ENCODE measurements around the gene KMT2C. TPM values are rescaled to one million over a fixed set of nuclear protein-coding genes. Genes with fewer than 3 reads are reported as not detected.

KMT2C gene
- total and polyA plus RNA-seq, 9 donors = 14.0 to 109 (median 74.0) TPM

GRCh38 chr7:152330827-152331226 is 105.0 kb downstream of the KMT2C start:
- DNase-seq = no peak
- Histone ChIP-seq H3K9me3 (no peaks in the 10 kb centered on the region), H3K27me3 (no peaks in the 10 kb centered on the region), H3K36me3 (no peaks in the 10 kb centered on the region), H3K4me1 (ENCODE audit: insufficient read depth) (peaks cover 2% of the 10 kb centered on the region), H3K4me3 (no peak overlapping the region), H3K27ac (no peak overlapping the region)
- WGBS, 3 donors = 96 to 99% (median 96%) methylated on average over 2 of the region's 2 CpGs
- TF ChIP-seq POLR2A (IDR thresholded peaks at IDR 0.05) = no peak
- TF ChIP-seq CTCF (IDR thresholded peaks at IDR 0.05) = no peak
- no peak for TF ChIP-seq EP300 (IDR thresholded peaks at IDR 0.05)
- intact Hi-C loops (cut with DNase I) = no loop called here

GRCh38 chr7:152329469-152329868 is 106.3 kb downstream of the KMT2C start:
- no peaks in the 10 kb centered on the region for H3K27me3 ChIP-seq
- H3K36me3 ChIP-seq = no peaks in the 10 kb centered on the region
- no peak overlapping the region for H3K27ac ChIP-seq
- no peaks in the 10 kb centered on the region for H3K9me3 ChIP-seq
- TF ChIP-seq CTCF (IDR thresholded peaks at IDR 0.05) (no peak), POLR2A (IDR thresholded peaks at IDR 0.05) (no peak), EP300 (IDR thresholded peaks at IDR 0.05) (no peak)
- 90 to 95% (median 93%) methylated on average over 2 of the region's 2 CpGs for WGBS, 3 donors
- intact Hi-C loops (cut with DNase I) = no loop called here
- peaks cover 2% of the 10 kb centered on the region for H3K4me1 ChIP-seq (ENCODE audit: insufficient read depth)
- no peak overlapping the region for H3K4me3 ChIP-seq
- no peak for DNase-seq

- TF ChIP-seq CTCF (IDR thresholded peaks at IDR 0.05) = no peak
- no peak for TF ChIP-seq EP300 (IDR thresholded peaks at IDR 0.05)
- TF ChIP-seq POLR2A (IDR thresholded peaks at IDR 0.05) = no peak
- Histone ChIP-seq H3K36me3 (no peaks in the 10 kb centered on the region), H3K27me3 (no peaks in the 10 kb centered on the region), H3K9me3 (no peaks in the 10 kb centered on the region), H3K4me3 (no peak overlapping the region), H3K4me1 (ENCODE audit: insufficient read depth) (peaks cover 2% of the 10 kb centered on the region), H3K27ac (no peak overlapping the region)
- intact Hi-C loops (cut with DNase I) = no loop called here
- 43 to 56% (median 54%) methylated on average over 1 of the region's 1 CpG for whole genome bisulfite sequencing, 3 donors
- DNase-seq = no peak
These were observed 107.6 kb downstream of the KMT2C start for GRCh38 chr7:152328234-152328633.

GRCh38 chr7:152315845-152316244 is 120.0 kb downstream of the KMT2C start:
- H3K36me3 ChIP-seq = no peaks in the 10 kb centered on the region
- WGBS, 3 donors = 63 to 82% (median 80%) methylated on average over 2 of the region's 2 CpGs
- H3K27ac ChIP-seq = no peak overlapping the region
- intact Hi-C loops (cut with DNase I) = no loop called here
- no peaks in the 10 kb centered on the region for H3K4me1 ChIP-seq (ENCODE audit: insufficient read depth)
- H3K4me3 ChIP-seq = no peak overlapping the region
- TF ChIP-seq CTCF (IDR thresholded peaks at IDR 0.05) (no peak), POLR2A (IDR thresholded peaks at IDR 0.05) (no peak), EP300 (IDR thresholded peaks at IDR 0.05) (no peak)
- no peaks in the 10 kb centered on the region for H3K9me3 ChIP-seq
- no peaks in the 10 kb centered on the region for H3K27me3 ChIP-seq
- DNase-seq = no peak
